ENCODE measurements around the gene ISLR2. TPM values are rescaled to one million over a fixed set of nuclear protein-coding genes. Genes with fewer than 3 reads are reported as not detected.
A peak's percentile ranks its signal among the peaks of the same experiment; 100 is the strongest.

Gene ISLR2
- total and polyA plus RNA-seq, 2 experiments from 2014 or later, result 0.13 TPM; not detected in 1

- Histone ChIP-seq H3K4me1 (ENCODE audit: insufficient read depth) (peaks cover 38% of the 10 kb centered on the region), H3K4me2 (peak overlapping the region; percentile 70)
Observed at GRCh38 chr15:74174958-74175253, 44.5 kb downstream of the ISLR2 start.

GRCh38 chr15:74175271-74176191, 45.1 kb downstream of the ISLR2 start:
- 95% methylated on average over 45 of the region's 45 CpGs for WGBS (ENCODE audit: low lambda C conversion rate, missing lambda C conversion rate)
- DNase-seq (ENCODE audit: low spot score), result no peak
- Histone ChIP-seq H3K79me2 (no peaks in the 10 kb centered on the region), H2AFZ (no peak overlapping the region), H3K4me3 (no peak overlapping the region), H3K9me3 (ENCODE audit: low read depth) (no peaks in the 10 kb centered on the region), H3K36me3 (replicated peaks; ENCODE audit: insufficient read depth, low read depth) (no peaks in the 10 kb centered on the region), H3K4me1 (ENCODE audit: insufficient read depth) (peaks cover 40% of the 10 kb centered on the region), H3K27me3 (no peaks in the 10 kb centered on the region), H4K20me1 (ENCODE audit: insufficient read depth, poor library complexity, severe bottlenecking) (no peaks in the 10 kb centered on the region), H3K27ac (peak overlapping the region; percentile 95), H3K4me2 (no peak overlapping the region), H3K9me2 (replicated peaks; ENCODE audit: insufficient read depth) (no peaks in the 10 kb centered on the region)
- TF ChIP-seq CTCF (IDR thresholded peaks at IDR 0.05; ENCODE audit: poor library complexity), result no peak
- no peak for TF ChIP-seq EZH2phosphoT487 (IDR thresholded peaks at IDR 0.05; ENCODE audit: low read depth, severe bottlenecking, unreplicated experiment)
- no peak for TF ChIP-seq EZH2 (IDR thresholded peaks at IDR 0.05; ENCODE audit: borderline replicate concordance)

More at GRCh38 chr15:74174958-74175253, 44.5 kb downstream of the ISLR2 start:
- 95% methylated on average over 14 of the region's 14 CpGs for WGBS (ENCODE audit: low lambda C conversion rate, missing lambda C conversion rate)
- Histone ChIP-seq H3K27me3 (no peaks in the 10 kb centered on the region), H3K27ac (peak overlapping the region; percentile 95), H4K20me1 (ENCODE audit: insufficient read depth, poor library complexity, severe bottlenecking) (no peaks in the 10 kb centered on the region), H2AFZ (no peak overlapping the region), H3K9me3 (ENCODE audit: low read depth) (no peaks in the 10 kb centered on the region), H3K36me3 (replicated peaks; ENCODE audit: insufficient read depth, low read depth) (no peaks in the 10 kb centered on the region), H3K79me2 (no peaks in the 10 kb centered on the region), H3K4me3 (no peak overlapping the region), H3K9me2 (replicated peaks; ENCODE audit: insufficient read depth) (no peaks in the 10 kb centered on the region)
- TF ChIP-seq EZH2 (IDR thresholded peaks at IDR 0.05; ENCODE audit: borderline replicate concordance), result no peak
- no peak for TF ChIP-seq CTCF (IDR thresholded peaks at IDR 0.05; ENCODE audit: poor library complexity)
- no peak for TF ChIP-seq EZH2phosphoT487 (IDR thresholded peaks at IDR 0.05; ENCODE audit: low read depth, severe bottlenecking, unreplicated experiment)
- no peak for DNase-seq (ENCODE audit: low spot score)

GRCh38 chr15:74176262-74177214, 46.2 kb downstream of the ISLR2 start:
- Histone ChIP-seq H3K36me3 (replicated peaks; ENCODE audit: insufficient read depth, low read depth) (no peaks in the 10 kb centered on the region), H3K4me2 (no peak overlapping the region), H3K4me1 (ENCODE audit: insufficient read depth) (peaks cover 40% of the 10 kb centered on the region), H3K27me3 (no peaks in the 10 kb centered on the region), H3K4me3 (no peak overlapping the region), H3K79me2 (no peaks in the 10 kb centered on the region), H3K9me2 (replicated peaks; ENCODE audit: insufficient read depth) (no peaks in the 10 kb centered on the region), H3K9me3 (ENCODE audit: low read depth) (no peaks in the 10 kb centered on the region), H4K20me1 (ENCODE audit: insufficient read depth, poor library complexity, severe bottlenecking) (no peaks in the 10 kb centered on the region), H3K27ac (peak overlapping the region; percentile 20), H2AFZ (no peak overlapping the region)
- DNase-seq (ENCODE audit: low spot score), result no peak
- WGBS (ENCODE audit: low lambda C conversion rate, missing lambda C conversion rate), result 64% methylated on average over 10 of the region's 10 CpGs
- TF ChIP-seq EZH2 (IDR thresholded peaks at IDR 0.05; ENCODE audit: borderline replicate concordance) (no peak), CTCF (IDR thresholded peaks at IDR 0.05; ENCODE audit: poor library complexity) (no peak), EZH2phosphoT487 (IDR thresholded peaks at IDR 0.05; ENCODE audit: low read depth, severe bottlenecking, unreplicated experiment) (no peak)
